PC-9 (cell line): ENCODE results near the gene LAMB1.

ENCODE experiments used
- EZH2 ChIP-seq: fragments of 200-600 bp; sonication (generic); IDR thresholded peaks from 2 replicates; pipeline ENCODE4 v1.8.0; 2017; ENCODE audit warnings: antibody characterized with exemption, low read depth
- TF ChIP-seq, protein P1 (sequence below): fragments of 200-600 bp; sonication (generic); conservative IDR thresholded peaks from 2 replicates; pipeline ENCODE4 v1.6.1; 2017; ENCODE audit warnings: mixed run types, antibody characterized with exemption, mild to moderate bottlenecking, moderate library complexity

- TF ChIP-seq, protein P1, sequence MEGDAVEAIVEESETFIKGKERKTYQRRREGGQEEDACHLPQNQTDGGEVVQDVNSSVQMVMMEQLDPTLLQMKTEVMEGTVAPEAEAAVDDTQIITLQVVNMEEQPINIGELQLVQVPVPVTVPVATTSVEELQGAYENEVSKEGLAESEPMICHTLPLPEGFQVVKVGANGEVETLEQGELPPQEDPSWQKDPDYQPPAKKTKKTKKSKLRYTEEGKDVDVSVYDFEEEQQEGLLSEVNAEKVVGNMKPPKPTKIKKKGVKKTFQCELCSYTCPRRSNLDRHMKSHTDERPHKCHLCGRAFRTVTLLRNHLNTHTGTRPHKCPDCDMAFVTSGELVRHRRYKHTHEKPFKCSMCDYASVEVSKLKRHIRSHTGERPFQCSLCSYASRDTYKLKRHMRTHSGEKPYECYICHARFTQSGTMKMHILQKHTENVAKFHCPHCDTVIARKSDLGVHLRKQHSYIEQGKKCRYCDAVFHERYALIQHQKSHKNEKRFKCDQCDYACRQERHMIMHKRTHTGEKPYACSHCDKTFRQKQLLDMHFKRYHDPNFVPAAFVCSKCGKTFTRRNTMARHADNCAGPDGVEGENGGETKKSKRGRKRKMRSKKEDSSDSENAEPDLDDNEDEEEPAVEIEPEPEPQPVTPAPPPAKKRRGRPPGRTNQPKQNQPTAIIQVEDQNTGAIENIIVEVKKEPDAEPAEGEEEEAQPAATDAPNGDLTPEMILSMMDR, result no peak
- no peak for TF ChIP-seq EZH2
These were observed 59.9 kb downstream of the LAMB1 start for GRCh38 chr7:107943018-107943417.
